Mesothelial cell of epicardium (in vitro differentiated cells): ENCODE data around the gene RRN3. TPM values are rescaled to one million over a fixed set of nuclear protein-coding genes. Genes with fewer than 3 reads are reported as not detected.

Source experiments
- DNase-seq, 2 experiments: peaks; one replicate each; pipeline ENCODE4 v3.0.0; 2021; ENCODE audit warnings: low spot score in 2 of 2; ENCODE audit not compliant: unreplicated experiment in 2 of 2
- H3K27ac Mint-ChIP-seq: 2 replicates; pipeline ENCODE4 v1.8.0; 2021; ENCODE audit warnings: mixed read lengths
- H3K27me3 Mint-ChIP-seq: 2 replicates; pipeline ENCODE4 v1.8.0; 2021; ENCODE audit warnings: low read depth, mixed read lengths
- H3K36me3 Mint-ChIP-seq: 2 replicates; pipeline ENCODE4 v1.8.0; 2021; ENCODE audit warnings: mixed read lengths
- H3K4me1 Mint-ChIP-seq: 2 replicates; pipeline ENCODE4 v1.8.0; 2021; ENCODE audit warnings: mixed read lengths
- H3K4me3 Mint-ChIP-seq: 2 replicates; pipeline ENCODE4 v1.8.0; 2021; ENCODE audit warnings: mild to moderate bottlenecking, moderate library complexity, mixed read lengths
- H3K9me3 Mint-ChIP-seq: 2 replicates; pipeline ENCODE4 v1.8.0; 2021; ENCODE audit warnings: mixed read lengths
- total RNA-seq: library from RNA; stranded (reverse); gene quantifications from 3 replicates; pipeline ENCODE4 v1.2.1, GENCODE V29; 2021
- TF ChIP-seq, protein P1 (sequence below): fragments of 200-600 bp; sonication (generic); IDR thresholded peaks from one replicate; pipeline ENCODE4 v1.5.0; 2021; ENCODE audit warnings: antibody characterized with exemption; ENCODE audit not compliant: unreplicated experiment

RRN3 gene
- total RNA-seq, 1 donor from 2014 or later, result 31.9 TPM

DNA sequence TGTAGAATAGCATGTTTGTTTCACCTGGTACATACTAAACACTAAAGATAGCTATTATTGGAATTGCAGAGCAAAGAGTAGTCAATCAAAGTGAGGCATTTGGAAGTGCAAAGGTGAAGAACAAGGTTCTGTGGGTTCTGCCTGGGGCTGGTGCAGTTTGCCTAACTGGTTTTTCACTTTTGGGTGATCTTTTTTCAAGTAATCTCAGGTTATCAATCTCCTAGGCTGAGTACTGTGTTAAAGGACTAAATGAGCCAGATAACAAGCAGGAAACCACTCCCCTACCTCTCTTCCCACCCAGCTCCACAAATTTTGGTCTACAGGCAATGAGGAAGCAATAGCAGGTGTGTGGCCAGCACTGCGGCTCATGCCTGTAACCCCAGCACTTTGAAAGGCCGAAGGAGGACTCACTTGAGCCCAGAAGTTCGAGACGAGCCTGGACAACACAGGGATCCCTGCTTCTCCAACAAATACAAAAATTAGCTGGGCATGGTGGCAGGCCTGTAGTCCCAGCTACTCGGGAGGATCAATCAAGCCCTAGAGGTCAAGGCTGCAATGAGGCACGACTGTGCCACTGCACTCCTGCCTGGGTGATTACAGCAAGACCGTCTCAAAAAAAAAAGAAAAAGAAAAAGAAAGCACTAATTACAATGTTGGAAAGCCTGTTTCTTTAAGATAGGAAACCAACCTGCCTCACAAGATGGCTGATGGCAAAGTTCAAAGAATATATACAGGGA, 36.2 kb downstream of the RRN3 start:
- no peaks in the 10 kb centered on the region for H3K27me3 Mint-ChIP-seq
- H3K36me3 Mint-ChIP-seq, result peaks cover 28% of the 10 kb centered on the region
- no peak overlapping the region for H3K4me3 Mint-ChIP-seq
- DNase-seq, result no peak
- TF ChIP-seq, protein P1, sequence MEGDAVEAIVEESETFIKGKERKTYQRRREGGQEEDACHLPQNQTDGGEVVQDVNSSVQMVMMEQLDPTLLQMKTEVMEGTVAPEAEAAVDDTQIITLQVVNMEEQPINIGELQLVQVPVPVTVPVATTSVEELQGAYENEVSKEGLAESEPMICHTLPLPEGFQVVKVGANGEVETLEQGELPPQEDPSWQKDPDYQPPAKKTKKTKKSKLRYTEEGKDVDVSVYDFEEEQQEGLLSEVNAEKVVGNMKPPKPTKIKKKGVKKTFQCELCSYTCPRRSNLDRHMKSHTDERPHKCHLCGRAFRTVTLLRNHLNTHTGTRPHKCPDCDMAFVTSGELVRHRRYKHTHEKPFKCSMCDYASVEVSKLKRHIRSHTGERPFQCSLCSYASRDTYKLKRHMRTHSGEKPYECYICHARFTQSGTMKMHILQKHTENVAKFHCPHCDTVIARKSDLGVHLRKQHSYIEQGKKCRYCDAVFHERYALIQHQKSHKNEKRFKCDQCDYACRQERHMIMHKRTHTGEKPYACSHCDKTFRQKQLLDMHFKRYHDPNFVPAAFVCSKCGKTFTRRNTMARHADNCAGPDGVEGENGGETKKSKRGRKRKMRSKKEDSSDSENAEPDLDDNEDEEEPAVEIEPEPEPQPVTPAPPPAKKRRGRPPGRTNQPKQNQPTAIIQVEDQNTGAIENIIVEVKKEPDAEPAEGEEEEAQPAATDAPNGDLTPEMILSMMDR, result no peak
- peak overlapping the region; percentile 31 for H3K27ac Mint-ChIP-seq
- peaks cover 15% of the 10 kb centered on the region for H3K4me1 Mint-ChIP-seq
- no peaks in the 10 kb centered on the region for H3K9me3 Mint-ChIP-seq

DNA sequence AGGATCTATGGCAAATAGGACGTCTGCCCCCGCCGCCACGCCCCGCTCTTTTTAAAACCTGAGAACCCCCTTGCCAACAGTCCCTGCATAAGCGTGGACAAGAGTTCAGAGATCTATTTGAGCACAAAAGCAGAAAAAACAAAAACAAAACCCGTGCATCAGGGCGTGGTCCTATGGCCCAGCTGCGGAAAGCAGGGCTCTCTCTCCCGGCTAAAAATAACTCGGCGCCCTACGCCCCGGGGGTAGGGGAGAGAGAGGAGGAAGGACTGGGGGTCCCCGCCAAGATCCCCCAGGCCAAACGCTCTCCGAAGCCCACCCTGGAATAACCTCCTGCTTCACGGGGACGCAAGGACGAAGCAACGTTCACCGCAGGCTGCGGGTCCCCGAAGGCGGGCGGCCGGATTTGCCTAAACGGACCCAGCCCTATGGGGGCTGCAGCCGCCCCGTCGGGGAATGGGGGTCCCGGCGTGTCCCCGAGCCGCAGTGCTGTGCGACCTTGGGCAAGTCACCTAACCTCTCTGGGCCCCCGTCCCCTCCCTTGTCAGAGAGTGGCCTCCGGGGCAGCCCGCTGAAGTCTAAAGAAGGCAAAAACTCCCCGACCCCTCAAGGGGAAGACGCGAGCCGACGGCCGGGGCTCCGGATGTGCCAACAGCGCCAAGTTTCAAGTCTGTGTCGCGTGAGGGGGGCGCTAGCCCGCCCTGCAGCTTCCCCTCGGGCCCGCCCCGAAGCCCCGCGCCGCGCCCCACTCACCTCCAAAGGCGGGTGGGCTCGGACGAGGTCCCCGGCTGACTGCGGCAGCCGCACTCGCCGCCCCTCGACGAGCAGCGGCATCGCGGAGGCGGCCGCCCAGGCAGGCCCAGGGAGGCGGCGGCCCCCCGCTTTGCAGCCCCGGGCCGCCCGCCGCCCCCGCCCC, 38.7 kb downstream of the RRN3 start:
- H3K27ac Mint-ChIP-seq, result no peak overlapping the region

DNA sequence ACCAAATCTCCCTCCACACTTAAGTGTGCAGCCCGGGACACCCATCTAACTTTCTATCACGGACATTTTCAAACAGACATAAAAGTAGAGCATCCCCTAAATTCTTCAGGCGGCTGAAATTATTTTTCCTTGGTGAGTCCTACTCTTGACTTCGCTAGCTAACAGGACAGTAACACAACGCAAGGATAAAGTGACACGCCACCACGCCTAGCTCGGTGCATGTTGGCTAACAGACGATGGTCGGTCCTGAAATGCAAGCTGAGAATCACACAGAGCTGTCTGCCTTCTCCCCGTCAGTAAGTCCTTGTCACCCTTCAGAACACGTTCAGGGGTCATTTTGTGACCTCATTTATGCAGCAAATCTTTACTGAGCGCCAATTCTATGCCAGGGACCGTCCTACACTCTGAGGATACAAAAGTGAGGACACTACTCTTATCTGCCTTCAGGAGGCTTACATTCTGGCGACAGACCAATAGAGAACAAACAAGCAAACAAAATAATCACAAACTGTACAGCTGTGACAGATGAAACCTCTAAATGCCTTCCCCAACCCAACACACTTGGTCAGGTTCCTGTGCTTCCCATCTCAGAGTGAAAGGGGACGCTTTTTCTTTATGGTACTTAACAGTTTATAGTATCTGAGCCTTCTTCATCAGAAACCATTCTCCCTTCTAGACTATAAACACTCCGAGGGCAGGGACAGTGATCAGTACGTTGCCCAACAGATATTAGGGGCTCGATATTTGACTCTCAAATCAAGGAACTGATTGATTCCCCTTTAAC, 39.5 kb downstream of the RRN3 start:
- H3K4me3 Mint-ChIP-seq, result peak overlapping the region; percentile 78
- H3K4me1 Mint-ChIP-seq, result peaks cover 15% of the 10 kb centered on the region
- no peak for DNase-seq
- H3K36me3 Mint-ChIP-seq, result peaks cover 7% of the 10 kb centered on the region
- no peaks in the 10 kb centered on the region for H3K27me3 Mint-ChIP-seq
- no peaks in the 10 kb centered on the region for H3K9me3 Mint-ChIP-seq
- H3K27ac Mint-ChIP-seq, result no peak overlapping the region
- TF ChIP-seq, protein P1, result no peak

More for the DNA sequence above, 38.7 kb downstream of the RRN3 start:
- Mint-ChIP-seq H3K27me3 (no peaks in the 10 kb centered on the region), H3K4me1 (peaks cover 15% of the 10 kb centered on the region), H3K36me3 (peaks cover 11% of the 10 kb centered on the region), H3K4me3 (peak overlapping the region; percentile 78), H3K9me3 (no peaks in the 10 kb centered on the region)
- no peak for DNase-seq
- TF ChIP-seq, protein P1, result no peak

DNA sequence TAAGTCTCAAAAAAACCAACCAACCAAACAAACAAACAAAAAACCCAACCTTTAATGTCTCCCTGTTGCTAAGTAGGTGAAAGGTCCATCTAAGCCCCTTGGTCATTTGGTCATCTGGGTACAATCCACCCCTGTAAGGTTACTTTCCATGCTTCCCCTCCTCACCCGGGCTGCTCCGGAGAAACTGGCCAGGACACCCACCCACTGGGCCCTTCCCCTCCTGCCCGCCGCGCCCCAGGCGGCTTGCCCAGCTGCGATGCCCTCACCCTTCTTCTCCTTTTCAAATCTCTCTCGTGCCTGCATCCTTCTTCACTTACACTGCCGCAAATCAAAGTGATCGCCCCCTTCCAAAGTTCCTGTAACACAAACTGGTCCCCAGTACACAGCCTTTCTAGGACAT, 40.2 kb downstream of the RRN3 start:
- Mint-ChIP-seq H3K4me3 (peak overlapping the region; percentile 78), H3K9me3 (no peaks in the 10 kb centered on the region), H3K36me3 (peaks cover 3% of the 10 kb centered on the region), H3K27me3 (no peaks in the 10 kb centered on the region), H3K4me1 (peaks cover 15% of the 10 kb centered on the region), H3K27ac (no peak overlapping the region)
- DNase-seq, result no peak
- TF ChIP-seq, protein P1, result no peak

DNA sequence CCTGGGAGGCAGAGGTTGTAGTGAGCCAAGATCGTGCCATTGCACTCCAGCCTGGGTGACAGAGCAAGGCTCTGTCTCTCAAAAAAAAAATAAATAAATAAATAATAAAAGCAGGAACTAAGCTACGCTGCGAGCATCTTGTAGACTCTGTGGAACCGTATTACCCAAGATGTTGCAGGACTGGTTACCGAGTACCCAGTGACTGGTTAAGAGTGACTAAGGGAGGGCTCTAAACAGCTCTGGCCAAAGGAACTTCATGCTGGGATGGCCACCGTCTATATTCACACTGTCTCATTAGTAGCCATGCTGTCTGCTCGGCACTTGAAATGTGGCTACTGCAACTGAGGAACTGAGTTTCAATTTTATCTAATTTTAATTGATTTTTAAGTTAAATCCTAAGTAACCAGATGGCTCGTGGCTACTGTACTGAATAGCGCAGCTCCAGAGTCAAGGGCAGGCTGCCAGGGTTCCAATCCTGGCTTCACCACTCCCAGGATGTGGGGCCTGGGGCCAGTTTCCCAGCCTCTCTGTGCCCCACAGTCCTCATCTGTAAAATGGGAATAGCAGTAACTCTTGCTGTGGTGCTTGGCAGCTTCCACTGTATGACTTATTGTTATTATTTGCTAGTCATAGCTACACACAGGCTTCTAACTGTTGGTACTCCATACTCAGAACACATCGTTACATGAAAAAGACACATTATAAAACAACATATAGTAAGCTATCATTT, 41.2 kb downstream of the RRN3 start:
- no peaks in the 10 kb centered on the region for H3K9me3 Mint-ChIP-seq
- TF ChIP-seq, protein P1, result no peak
- H3K27ac Mint-ChIP-seq, result no peak overlapping the region
- H3K36me3 Mint-ChIP-seq, result no peaks in the 10 kb centered on the region
- H3K4me1 Mint-ChIP-seq, result peaks cover 15% of the 10 kb centered on the region
- H3K27me3 Mint-ChIP-seq, result no peaks in the 10 kb centered on the region
- DNase-seq, result no peak
- no peak overlapping the region for H3K4me3 Mint-ChIP-seq
